Uterus (tissue), 2 donors: ENCODE results near the gene CACNG8.

ENCODE experiments used
- CTCF ChIP-seq, 4 experiments: fragments of 200-600 bp in 2 of 4; fragments of 450-650 bp in 2 of 4; sonication (generic) in 2 of 4; IDR thresholded peaks; one replicate each; pipeline ENCODE4 v1.5.1; 2016 to 2019; ENCODE audit warnings: antibody characterized with exemption in 4 of 4, mild to moderate bottlenecking in 2 of 4, moderate library complexity in 1 of 4
- POLR2A ChIP-seq, 2 donors: fragments of 450-650 bp; IDR thresholded peaks; one replicate each; pipeline ENCODE4 v1.6.1; 2016; ENCODE audit warnings: antibody characterized with exemption in 2 of 2, mild to moderate bottlenecking in 1 of 2, moderate library complexity in 1 of 2

GRCh38 chr19:53960886-53961285, 1.9 kb upstream of the CACNG8 start:
- TF ChIP-seq CTCF (IDR thresholded peaks at IDR 0.05) (no peak), POLR2A (IDR thresholded peaks at IDR 0.05) (no peak)
